HG03558 (cell line): Measurements from ENCODE around the gene MED27.

Source experiments
- ATAC-seq: cut with Tn5 transposase; IDR thresholded peaks from one replicate; pipeline ENCODE4 v1.9.1; 2021; ENCODE audit warnings: moderate number of reproducible peaks; ENCODE audit not compliant: unreplicated experiment; ENCODE audit errors: extremely low read depth

The MED27 gene

DNA sequence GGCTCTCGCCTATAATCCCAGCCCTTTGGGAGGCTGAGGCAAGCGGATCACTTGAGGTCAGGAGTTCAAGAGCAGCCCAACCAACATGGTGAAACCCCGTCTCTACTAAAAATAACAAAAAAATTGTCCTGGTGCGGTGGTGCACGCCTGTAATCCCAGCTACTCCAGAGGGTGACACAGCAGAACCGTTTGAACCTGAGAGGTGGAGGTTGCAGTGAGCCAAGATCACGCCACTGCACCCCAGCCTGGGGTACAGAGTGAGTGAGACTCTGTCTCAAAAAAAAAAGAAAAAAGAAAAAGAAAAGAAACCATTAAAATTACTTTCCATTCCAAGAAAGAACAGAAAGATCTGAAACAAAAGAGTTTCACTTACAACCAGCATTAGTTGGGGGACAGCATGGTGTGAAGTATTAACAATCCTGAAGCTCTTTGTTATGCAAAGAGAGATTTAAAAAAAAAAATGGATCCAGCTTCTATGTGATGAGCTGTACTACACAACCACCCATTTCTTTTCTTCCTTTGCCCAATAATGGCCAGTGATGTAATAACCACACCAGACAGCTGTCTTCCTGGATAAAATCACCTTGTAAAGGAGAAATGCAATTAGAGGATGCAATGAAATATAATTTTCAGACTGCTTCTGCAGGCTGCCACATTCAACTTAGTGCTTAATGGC, 76.9 kb downstream of the MED27 start:
- ATAC-seq = no peak

DNA sequence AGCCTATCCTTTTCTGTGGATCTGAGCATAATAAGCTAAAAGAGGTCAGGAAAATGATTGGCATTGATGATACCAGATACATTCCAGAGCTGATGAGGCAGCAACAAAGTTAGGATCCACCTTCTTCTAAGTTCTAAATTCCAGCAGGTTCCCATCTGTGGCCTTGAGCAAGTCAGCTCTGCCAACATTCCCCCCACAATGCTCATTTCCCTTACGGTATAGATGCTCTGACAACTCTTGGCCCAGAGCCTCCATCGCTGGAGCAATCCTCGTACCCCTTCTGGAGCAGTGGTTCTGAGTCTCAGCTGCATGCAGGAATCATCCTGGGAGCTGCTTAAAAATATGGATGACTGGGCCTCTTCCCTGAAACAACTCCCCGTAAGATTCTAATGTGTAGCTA, 78.1 kb downstream of the MED27 start:
- ATAC-seq = no peak

DNA sequence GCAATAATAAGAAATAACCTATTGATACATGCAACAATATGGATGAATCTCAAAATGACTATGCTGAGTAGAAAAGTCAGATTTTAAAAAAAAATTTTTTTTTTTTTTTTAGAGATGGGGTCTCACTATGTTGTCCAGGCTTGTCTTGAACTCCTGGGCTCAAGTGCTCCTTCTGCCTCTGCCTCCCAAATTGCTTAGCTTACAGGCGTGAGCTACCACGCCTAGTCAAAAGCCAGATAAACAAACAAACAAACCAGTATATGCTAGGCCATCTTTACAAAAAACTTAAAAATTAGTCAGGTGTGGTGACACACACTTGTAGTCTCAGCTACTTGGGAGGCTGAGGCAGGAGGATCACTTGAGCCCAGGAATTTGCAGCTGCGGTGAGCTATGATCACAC, 79.0 kb downstream of the MED27 start:
- no peak for ATAC-seq

DNA sequence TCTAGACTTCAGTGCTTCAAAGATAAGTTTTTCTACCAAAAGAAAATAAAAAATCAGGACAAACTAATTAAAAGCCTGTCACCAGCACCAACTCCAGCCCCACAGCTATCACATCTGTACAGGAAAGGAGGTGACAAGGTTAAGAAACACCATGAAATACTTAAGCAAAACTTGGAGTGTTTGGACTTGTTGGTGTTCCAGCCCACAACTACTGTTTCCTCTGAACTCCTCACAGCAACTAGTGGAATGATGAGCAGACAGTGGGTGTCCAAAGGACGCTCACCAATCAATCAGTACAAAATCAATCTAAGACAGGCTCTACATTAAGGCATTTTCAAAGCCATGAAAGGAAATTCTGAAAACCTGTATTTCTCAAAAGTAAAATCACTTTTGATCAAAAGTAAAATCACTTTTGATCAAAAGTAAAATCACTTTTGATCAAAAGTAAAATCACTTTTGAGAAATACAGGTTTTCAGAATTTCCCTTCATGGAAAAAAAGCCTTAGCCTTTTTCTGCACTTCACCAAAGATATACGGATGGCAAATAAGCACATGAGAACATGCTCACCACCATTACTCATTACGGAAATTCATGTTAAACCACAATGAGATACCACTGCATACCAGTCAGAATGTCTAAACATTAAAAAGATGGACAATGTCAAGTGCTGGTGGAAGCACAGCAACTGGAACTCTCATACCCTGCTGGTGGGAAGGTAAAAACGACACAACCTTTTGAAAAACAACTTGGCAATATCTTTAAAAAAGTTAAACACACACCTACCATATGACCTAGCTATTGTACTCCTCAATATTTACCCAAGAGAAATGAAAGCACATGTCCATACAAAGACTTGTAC, 79.7 kb downstream of the MED27 start:
- no peak for ATAC-seq

DNA sequence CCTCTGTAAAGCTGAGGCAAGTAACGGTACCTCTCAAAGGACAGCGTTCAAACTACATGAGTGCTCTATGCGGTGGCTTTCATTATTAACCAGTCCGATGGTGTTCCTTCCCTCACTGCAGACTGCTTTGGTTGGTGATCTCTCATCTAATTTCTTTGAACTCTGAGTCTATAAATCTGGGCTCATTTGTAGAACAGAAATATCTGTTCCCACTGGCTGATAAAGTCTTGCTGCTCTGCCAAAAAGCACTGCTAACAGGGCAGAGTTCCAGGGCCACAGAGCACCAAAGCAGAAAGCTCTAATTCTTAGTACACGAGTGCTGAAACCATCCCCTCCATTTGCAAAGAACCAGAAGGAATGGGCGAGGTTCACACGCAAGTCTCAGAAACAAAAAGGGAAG, 81.9 kb downstream of the MED27 start:
- no peak for ATAC-seq

DNA sequence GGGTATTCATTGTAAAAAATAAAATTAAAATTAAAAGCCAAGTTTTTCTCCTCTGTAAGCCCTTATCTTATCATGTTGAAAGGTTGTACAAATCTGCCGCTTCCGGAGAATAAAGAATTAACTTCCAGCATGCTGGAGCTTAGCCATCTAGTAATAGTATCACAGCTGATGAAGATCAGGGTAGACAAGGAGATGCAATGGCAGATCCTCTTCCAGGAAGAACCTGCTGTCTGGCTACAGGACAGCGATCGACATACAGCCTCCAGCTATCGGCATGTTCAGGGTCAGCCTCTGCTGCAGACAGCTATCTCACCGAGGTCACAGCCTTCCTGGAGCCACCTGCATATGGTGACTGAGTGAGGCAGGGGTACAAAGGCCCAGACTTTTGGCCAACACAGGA, 82.6 kb downstream of the MED27 start:
- ATAC-seq = no peak

DNA sequence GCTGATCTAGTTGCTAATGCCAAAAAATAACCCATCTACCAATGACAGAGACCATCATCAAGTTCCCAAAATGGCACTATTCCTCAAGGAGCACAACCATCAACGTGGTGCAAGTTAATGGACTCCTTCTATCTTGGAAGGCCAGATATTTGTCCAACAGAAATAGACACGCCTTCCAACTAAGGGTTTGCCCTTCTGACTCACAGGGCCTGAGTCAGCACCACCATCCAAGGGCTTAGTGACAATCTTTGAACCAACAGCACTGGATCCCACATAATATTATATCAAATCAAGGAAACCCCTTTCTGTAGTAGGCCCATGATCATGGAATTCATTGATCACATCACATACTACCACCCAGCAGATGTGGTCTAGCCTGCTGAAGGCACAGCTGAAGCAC, 84.3 kb downstream of the MED27 start:
- no peak for ATAC-seq

DNA sequence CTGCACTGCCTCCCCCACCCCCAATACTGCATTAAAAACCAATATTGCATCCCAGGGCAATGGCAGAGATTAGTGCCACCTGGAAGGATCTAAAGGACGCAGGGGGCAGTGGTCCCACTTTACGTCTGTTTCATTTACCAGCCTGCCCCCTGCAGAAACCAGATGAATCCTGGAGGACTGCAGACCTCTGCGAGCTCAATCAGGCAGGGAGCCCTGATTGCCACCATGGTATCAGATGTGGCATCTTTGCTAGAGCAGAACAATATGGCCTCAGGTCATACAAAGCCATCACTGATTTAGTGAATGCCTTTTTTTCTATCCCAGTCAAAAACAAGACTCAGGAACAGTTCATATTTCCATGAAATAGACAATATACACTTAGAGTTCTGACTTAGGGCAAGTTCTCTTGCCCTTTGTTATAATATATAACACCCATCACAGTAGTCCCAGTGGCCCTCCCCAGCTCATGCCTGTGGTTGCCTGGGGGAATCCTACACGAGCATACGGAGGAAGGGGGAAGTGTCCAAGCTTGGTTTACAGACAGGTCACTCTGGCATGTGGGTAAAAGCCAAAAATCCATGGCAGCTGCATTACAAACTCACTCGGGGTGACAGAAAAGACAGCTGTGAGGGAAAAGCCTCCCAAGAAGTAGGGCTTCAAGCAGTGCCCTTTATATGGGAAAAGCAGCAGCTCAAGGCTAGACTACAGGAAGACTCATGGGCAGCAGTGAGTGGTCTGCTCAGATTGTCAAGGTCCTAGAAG, 85.1 kb downstream of the MED27 start:
- ATAC-seq = no peak

DNA sequence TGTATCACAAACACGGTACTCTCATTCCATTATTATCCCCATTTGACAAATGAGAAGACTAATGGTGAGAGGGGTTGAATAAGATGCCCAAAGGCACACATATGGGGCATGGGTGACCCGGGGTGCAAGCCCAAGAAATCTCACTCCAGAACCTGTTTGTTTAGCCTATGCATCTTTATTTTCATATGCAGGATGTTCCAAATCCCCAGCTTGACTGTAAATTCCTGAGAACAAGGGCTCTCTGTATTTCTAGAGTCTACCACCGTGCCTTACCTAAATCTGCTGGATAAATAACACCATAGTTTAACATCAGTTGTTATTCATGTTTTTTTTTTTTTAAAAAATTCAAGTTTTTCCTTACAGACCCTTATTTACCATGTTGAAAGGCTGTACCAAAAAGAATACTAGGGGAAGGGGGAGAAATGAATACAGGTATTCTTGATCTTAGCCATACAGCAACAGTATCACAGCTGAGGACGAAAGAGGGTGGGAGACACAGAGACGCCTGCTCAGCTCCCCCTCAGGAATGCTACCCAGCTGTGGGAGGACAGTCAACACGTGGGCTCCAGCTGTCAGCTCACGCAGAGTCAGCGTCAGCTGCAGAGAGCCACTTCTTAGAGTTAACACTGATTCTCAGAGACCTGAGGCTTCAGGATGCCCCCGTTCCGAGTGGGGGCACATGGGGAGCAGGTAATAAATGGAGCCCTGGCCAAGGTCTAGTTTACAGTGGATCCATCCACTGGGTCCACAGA, 86.6 kb downstream of the MED27 start:
- no peak for ATAC-seq

DNA sequence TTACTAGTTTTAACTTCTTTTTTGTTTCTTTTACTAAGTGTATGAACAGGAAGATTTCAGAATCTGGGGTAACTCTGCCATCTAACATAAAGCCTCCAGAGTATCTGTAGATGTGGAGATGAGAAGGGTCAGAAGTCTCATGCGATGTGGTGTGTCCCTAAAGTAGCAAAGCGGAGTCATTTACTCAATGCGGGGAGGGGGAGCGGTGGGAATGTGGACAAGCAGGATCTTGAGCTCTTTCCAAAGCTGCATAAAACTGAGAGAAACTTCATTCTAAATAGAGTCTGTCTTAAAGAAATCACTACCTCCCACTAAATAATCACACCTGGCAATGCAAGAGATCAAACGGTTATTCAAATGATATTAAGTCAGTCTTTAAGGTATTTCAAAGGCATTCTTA, 92.4 kb downstream of the MED27 start:
- no peak for ATAC-seq

DNA sequence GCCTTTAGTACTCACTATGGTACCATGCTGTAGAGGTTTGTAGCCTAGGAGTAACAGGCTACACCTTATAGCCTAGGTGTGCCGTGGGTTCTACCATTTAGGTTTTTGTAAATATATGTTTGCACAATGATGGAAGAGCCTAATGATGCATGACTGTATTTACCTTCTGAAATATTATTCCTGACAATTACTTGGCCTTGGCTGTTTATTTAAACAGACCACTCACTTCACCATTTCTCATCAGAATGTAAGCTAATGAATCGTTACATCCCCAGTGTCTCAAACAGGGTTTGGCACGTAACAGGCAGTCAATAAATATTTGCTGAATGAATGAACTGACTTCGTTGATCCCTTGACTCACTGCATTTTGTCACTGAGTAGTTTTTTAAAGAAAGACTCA, 93.1 kb downstream of the MED27 start:
- ATAC-seq = no peak

DNA sequence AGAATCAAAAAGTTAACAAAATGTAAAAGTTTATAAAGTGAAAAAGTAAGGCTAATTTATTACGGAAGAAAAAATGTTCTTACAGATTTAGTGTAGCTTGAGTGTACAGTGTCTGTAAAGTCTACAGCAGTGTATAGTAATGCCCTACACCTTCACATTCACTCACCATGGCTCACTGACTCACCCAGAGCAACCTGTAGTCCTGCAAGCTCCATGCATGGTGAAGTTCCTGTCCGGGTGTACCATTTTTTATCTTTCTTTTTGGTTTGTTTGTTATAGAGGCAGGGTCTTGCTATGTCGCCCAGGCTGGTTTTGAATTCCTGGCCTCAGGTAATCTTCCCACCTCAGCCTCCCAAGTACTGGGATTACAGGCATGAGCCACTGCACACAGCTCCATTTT, 93.6 kb downstream of the MED27 start:
- no peak for ATAC-seq

DNA sequence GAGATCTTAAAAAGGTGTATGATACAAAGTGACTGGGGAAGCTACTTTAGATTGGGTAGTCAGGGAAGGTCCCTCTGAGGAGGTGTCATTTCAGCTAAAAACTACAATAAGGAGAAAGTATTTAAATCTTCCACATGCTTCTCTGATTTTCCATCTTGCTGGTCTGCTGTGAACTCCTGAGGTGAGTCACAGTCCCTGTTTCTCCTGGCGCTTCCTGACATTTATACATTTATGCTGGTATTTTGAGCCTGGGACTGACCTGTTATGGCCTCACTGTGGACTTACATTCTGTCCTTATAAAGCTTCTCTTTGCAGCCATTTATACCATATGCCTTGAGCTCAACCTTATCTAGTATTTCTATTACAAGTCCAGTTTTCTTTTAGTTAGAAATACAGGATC, 95.1 kb downstream of the MED27 start:
- no peak for ATAC-seq

DNA sequence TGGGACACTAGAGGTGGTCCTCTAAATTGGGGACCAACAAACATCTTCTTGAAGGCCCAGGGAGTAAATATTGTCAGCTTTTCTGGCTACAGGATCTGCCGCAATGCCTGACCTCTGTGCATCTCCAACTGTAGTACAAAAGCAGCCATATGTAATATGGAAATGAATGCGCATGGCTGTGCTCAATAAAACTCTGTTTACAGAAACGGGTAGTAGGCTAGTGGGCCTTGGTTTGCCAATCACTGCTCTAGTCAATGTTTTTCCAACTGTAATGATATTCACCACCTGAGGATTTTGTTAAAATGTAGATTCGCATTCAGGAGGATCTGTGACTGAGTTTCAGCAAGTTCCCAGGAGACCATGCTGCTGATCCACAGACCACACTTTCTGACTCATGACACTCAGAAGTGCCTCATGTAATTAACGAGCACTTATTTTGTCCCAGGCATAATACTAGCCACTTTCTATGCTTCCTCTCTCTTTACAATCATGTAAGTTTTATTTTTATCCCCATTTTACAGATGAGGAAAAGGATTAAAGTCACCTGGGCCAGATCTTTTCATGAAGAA, 96.9 kb downstream of the MED27 start:
- ATAC-seq = no peak

DNA sequence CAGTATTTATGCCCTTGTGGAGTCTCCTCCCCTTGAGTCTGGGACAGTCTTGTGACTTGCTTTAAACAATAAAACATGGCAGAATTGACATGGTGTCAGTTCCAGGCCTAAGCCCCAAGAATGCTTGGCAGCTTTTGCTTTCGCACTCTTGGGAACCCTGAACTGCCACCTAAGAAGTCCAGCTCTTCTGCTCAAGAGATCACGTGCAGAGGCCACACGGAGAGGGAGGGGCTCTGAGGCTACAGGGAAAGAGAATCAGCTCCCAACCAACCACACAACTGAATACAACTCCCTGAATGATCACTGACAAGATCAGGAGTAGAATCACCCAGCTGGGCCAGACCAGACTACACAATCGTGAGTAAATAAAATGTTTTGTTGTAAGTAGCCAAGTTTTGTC, 97.6 kb downstream of the MED27 start:
- no peak for ATAC-seq

DNA sequence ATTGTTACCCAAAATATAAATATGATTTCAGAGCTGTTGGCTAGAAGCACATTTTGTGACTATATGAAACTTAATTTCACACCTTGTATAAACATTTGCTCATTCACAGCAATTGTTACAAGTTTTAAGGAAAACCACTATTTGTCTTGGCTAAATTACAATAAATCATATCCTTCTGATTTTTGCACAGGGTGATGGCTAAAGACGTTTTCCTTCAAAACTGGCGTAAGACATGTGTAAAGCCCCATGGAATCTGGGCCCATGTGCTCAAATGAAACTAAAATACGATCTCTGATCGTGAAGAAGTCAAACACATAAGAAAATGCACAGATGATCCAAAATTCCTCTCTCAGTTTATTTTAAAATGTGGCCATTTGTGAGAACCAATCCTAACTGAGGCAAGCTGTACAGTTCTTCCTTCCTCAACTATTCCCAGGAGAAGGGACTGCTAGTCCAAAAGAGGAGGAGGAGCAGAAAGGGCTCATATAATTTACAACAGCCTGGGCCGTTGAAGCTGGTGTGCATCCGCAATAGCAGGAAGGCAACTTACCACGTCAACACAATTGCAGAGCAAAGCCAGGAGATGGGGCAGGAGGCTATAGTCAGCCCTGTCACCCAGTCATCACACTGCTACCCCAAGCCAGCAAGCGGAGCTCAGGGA, 98.4 kb downstream of the MED27 start:
- ATAC-seq = no peak

DNA sequence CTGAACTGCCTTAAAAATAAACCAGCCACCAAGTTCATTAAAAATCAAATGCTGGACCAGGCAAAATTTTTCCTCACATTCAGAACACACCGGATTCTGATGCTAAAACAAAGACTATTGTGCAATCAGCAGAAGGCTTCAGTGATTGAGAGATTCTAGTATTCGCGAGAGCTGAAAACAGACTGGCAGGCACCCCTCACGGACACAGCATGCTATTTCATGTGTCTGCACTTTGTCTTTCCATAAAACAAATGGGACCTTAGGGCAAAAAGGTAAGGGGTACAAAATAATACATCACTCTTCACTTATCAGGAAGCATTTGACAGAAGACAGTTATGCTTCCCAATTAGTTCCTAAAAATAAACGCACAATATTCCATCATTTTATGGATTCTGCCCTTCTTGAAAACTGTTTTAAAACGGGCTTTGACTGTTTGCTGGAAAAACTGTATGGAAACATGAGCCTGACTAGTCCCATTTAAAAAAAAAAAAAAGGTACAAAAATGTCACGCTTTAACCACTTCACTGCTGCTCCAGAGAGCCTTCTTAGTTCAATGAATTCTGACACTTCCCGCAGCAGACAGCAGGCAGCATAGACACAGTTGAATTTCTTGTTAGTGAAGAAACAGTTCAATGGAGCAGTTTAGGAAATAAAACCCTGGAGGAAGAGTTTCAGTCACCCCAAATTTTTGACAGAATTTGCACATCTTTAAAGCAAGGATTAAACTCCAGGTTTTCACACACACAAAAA, 99.2 kb downstream of the MED27 start:
- no peak for ATAC-seq

DNA sequence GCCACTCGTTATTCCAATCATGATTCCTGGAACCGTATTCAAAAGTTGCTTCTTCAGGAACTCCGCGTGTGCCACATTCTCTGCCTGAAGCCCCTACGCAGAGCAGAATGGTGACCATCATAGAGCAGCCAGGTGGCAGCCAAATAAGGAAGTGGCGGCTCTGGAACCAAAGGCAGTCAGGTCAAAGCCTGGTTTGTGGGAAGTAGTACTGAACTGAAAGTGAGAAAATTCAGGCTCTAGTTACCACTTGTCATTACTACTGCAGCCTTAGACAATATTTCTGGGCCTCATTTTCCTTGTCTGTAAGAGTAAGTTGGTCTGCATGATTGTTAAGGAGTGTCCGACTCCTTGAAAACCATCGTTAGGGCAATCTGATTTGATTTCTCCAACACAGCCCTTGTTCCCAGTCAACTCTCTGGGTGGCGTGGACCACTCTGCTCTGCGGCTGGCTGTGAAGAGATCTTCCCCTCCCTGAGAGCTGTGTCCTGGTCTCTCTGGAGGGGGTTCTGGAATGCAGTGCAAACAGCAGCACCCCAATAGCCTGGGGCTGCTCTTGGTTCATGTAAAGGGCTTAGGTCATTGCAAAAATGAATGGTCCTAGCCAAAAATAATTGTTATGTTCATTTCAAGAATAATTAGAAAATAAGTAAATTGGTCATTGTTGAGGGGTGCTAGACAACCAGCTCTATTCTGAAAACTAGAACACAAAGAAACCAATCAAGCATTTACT, 102.4 kb downstream of the MED27 start:
- ATAC-seq = no peak
